ENCODE measurements around the gene KNDC1.

- TF ChIP-seq YY1 (IDR thresholded peaks at IDR 0.05; ENCODE audit: insufficient read depth, insufficient read length) (no peak), ZNF274 (IDR thresholded peaks at IDR 0.05; ENCODE audit: low read depth, low read length) (no peak), SUZ12 (IDR thresholded peaks at IDR 0.05; ENCODE audit: extremely low read depth, insufficient read depth, insufficient read length) (no peak)
Observed at GRCh38 chr10:133130602-133131001, 29.4 kb upstream of the KNDC1 start.
